ENCODE results near the gene CAP1. TPM values are rescaled to one million over a fixed set of nuclear protein-coding genes. Genes with fewer than 3 reads are reported as not detected.

CAP1 gene
- total and polyA plus RNA-seq, 8 donors, result 28.5 to 146 (median 57.8) TPM

GRCh38 chr1:40044110-40044509 lies 3.6 kb downstream of the CAP1 start:
- FAIRE-seq (no peak), ATAC-seq (no peak), DNase-seq (no peak)
- Histone ChIP-seq H3K36me3 (no peaks in the 10 kb centered on the region), H3K4me1 (peaks cover 13 to 36% (median 14%) of the 10 kb centered on the region in 3 donors), H3K27ac (no peak overlapping the region), H3K9me3 (no peaks in the 10 kb centered on the region), H3K27me3 (no peaks in the 10 kb centered on the region), H3K4me3 (no peak overlapping the region)
- intact Hi-C loops (cut with DNase I), result no loop called here
- TF ChIP-seq CTCF (IDR thresholded peaks at IDR 0.05), result no peak
- whole genome bisulfite sequencing, 2 donors, result 60 to 70% methylated on average over 3 of the region's 3 CpGs

GRCh38 chr1:40045182-40045581 lies 4.7 kb downstream of the CAP1 start:
- H3K27me3 ChIP-seq, result no peaks in the 10 kb centered on the region
- no peak for ATAC-seq
- no peaks in the 10 kb centered on the region for H3K9me3 ChIP-seq
- 91 to 94% methylated on average over 4 of the region's 4 CpGs for WGBS, 2 donors
- no peak for FAIRE-seq
- no peaks in the 10 kb centered on the region for H3K36me3 ChIP-seq
- H3K27ac ChIP-seq, result no peak overlapping the region
- no peak overlapping the region for H3K4me3 ChIP-seq
- H3K4me1 ChIP-seq, result peaks cover 10 to 33% (median 12%) of the 10 kb centered on the region in 3 donors
- intact Hi-C loops (cut with DNase I), result no loop called here
- no peak for DNase-seq
- TF ChIP-seq CTCF (IDR thresholded peaks at IDR 0.05), result no peak

- FAIRE-seq (no peak), ATAC-seq (no peak), DNase-seq (no peak)
- no peak for TF ChIP-seq CTCF (IDR thresholded peaks at IDR 0.05)
- WGBS, 2 donors, result 95 to 98% methylated on average over 3 of the region's 3 CpGs
- Histone ChIP-seq H3K27me3 (no peaks in the 10 kb centered on the region), H3K4me1 (peaks cover 10 to 33% (median 12%) of the 10 kb centered on the region in 3 donors), H3K27ac (no peak overlapping the region), H3K36me3 (no peaks in the 10 kb centered on the region), H3K9me3 (no peaks in the 10 kb centered on the region), H3K4me3 (no peak overlapping the region)
- intact Hi-C loops (cut with DNase I), result no loop called here
Observed at GRCh38 chr1:40045766-40046165, 5.2 kb downstream of the CAP1 start.

GRCh38 chr1:40047276-40047675 lies 6.7 kb downstream of the CAP1 start:
- ATAC-seq, result no peak
- FAIRE-seq, result no peak
- Histone ChIP-seq H3K4me1 (peaks cover 4 to 24% (median 4%) of the 10 kb centered on the region in 3 donors), H3K27ac (no peak overlapping the region), H3K4me3 (no peak overlapping the region), H3K9me3 (no peaks in the 10 kb centered on the region), H3K27me3 (no peaks in the 10 kb centered on the region), H3K36me3 (no peaks in the 10 kb centered on the region)
- no peak for DNase-seq
- no peak for TF ChIP-seq CTCF (IDR thresholded peaks at IDR 0.05)
- 55 to 86% methylated on average over 2 of the region's 2 CpGs for WGBS, 2 donors
- intact Hi-C loops (cut with DNase I), result no loop called here

GRCh38 chr1:40047769-40048168 lies 7.2 kb downstream of the CAP1 start:
- TF ChIP-seq CTCF (IDR thresholded peaks at IDR 0.05), result no peak
- Histone ChIP-seq H3K4me1 (peaks cover 0 to 19% (median 0%) of the 10 kb centered on the region in 3 donors), H3K4me3 (no peak overlapping the region), H3K27me3 (no peaks in the 10 kb centered on the region), H3K27ac (no peak overlapping the region), H3K9me3 (no peaks in the 10 kb centered on the region), H3K36me3 (no peaks in the 10 kb centered on the region)
- FAIRE-seq (no peak), DNase-seq (no peak), ATAC-seq (no peak)
- intact Hi-C loops (cut with DNase I), result no loop called here
- 85 to 90% methylated on average over 5 of the region's 5 CpGs for WGBS, 2 donors
